Astrocyte (in vitro differentiated cells and primary cell): ENCODE results near the gene SPTBN5.

Experiments
- CTCF ChIP-seq: IDR thresholded peaks from 2 replicates; pipeline ENCODE4 v1.5.1; 2011; ENCODE audit warnings: low read depth, mild to moderate bottlenecking, inconsistent platforms, low read length, moderate library complexity; ENCODE audit not compliant: insufficient read depth
- EZH2 ChIP-seq: IDR thresholded peaks from 2 replicates; pipeline ENCODE4 v1.6.1; 2012; ENCODE audit warnings: mild to moderate bottlenecking, low read length, inconsistent platforms; ENCODE audit not compliant: insufficient read depth

- no peak for TF ChIP-seq EZH2
- TF ChIP-seq CTCF, result no peak
These were observed 15.0 kb upstream of the SPTBN5 start for GRCh38 chr15:41908736-41909461.
